ENCODE results near the gene SMCO4. TPM values are rescaled to one million over a fixed set of nuclear protein-coding genes. Genes with fewer than 3 reads are reported as not detected.
"Not testable (repeated sequence)": the region's sequence is repeated elsewhere in the genome, so short reads cannot be mapped to it uniquely, and the experiment has no call there.

SMCO4 gene
- total RNA-seq, 1 donor from 2014 or later, result 9.6 TPM

- H3K4me3 ChIP-seq, result no peak overlapping the region
- no peak for TF ChIP-seq POLR2AphosphoS5 (IDR thresholded peaks at IDR 0.05; ENCODE audit: insufficient read depth in 1 of 2, low read depth in 1 of 2)
- TF ChIP-seq CTCF (IDR thresholded peaks at IDR 0.05), result no peak
- no peak for TF ChIP-seq POLR2A (IDR thresholded peaks at IDR 0.05)
- H3K9me3 ChIP-seq, result no peaks in the 10 kb centered on the region
- intact Hi-C loops (cut with DNase I), result no loop called here
- H3K27me3 ChIP-seq, result no peaks in the 10 kb centered on the region
- no peaks in the 10 kb centered on the region for H3K4me1 ChIP-seq
- no peak for DNase-seq (ENCODE audit: extremely low spot score in 2 of 2)
- no peak overlapping the region for H3K27ac ChIP-seq
- H3K36me3 ChIP-seq, result no peaks in the 10 kb centered on the region
These were observed 78.2 kb downstream of the SMCO4 start for GRCh38 chr11:93464927-93465540.

GRCh38 chr11:93463666-93464065 is 79.5 kb downstream of the SMCO4 start:
- H3K4me3 ChIP-seq; H3K27me3 ChIP-seq; DNase-seq (ENCODE audit: extremely low spot score in 2 of 2); H3K36me3 ChIP-seq; intact Hi-C loops (cut with DNase I); H3K27ac ChIP-seq; H3K9me3 ChIP-seq; H3K4me1 ChIP-seq: not testable (repeated sequence)

GRCh38 chr11:93458286-93458685 is 84.9 kb downstream of the SMCO4 start:
- no peak for DNase-seq (ENCODE audit: extremely low spot score in 2 of 2)

GRCh38 chr11:93444617-93445073 is 98.5 kb downstream of the SMCO4 start:
- no peak for TF ChIP-seq CTCF (IDR thresholded peaks at IDR 0.05)
- no peak for TF ChIP-seq POLR2AphosphoS5 (IDR thresholded peaks at IDR 0.05; ENCODE audit: insufficient read depth in 1 of 2, low read depth in 1 of 2)
- TF ChIP-seq POLR2A (IDR thresholded peaks at IDR 0.05), result no peak
- Histone ChIP-seq H3K27me3 (no peaks in the 10 kb centered on the region), H3K36me3 (no peaks in the 10 kb centered on the region), H3K4me1 (no peaks in the 10 kb centered on the region), H3K27ac (no peak overlapping the region), H3K9me3 (no peaks in the 10 kb centered on the region), H3K4me3 (no peak overlapping the region)
- intact Hi-C loops (cut with DNase I), result no loop called here
- no peak for DNase-seq (ENCODE audit: extremely low spot score in 2 of 2)

More at GRCh38 chr11:93458286-93458685, 84.9 kb downstream of the SMCO4 start:
- H3K27ac ChIP-seq, result no peak overlapping the region
- no peaks in the 10 kb centered on the region for H3K9me3 ChIP-seq
- TF ChIP-seq POLR2A (IDR thresholded peaks at IDR 0.05) (no peak), POLR2AphosphoS5 (IDR thresholded peaks at IDR 0.05; ENCODE audit: insufficient read depth in 1 of 2, low read depth in 1 of 2) (no peak), CTCF (IDR thresholded peaks at IDR 0.05) (no peak)
- no peaks in the 10 kb centered on the region for H3K27me3 ChIP-seq
- H3K4me1 ChIP-seq, result no peaks in the 10 kb centered on the region
- H3K36me3 ChIP-seq, result no peaks in the 10 kb centered on the region
- intact Hi-C loops (cut with DNase I), result no loop called here
- no peak overlapping the region for H3K4me3 ChIP-seq

- DNase-seq (ENCODE audit: extremely low spot score in 2 of 2); H3K27ac ChIP-seq; H3K27me3 ChIP-seq; H3K36me3 ChIP-seq; H3K9me3 ChIP-seq; intact Hi-C loops (cut with DNase I); H3K4me1 ChIP-seq; H3K4me3 ChIP-seq: not testable (repeated sequence)
These were observed 100.0 kb downstream of the SMCO4 start for GRCh38 chr11:93443232-93443631.

GRCh38 chr11:93432247-93432646 is 110.9 kb downstream of the SMCO4 start:
- H3K27ac ChIP-seq, result no peak overlapping the region
- no peaks in the 10 kb centered on the region for H3K27me3 ChIP-seq
- no peaks in the 10 kb centered on the region for H3K4me1 ChIP-seq
- no peak overlapping the region for H3K4me3 ChIP-seq
- intact Hi-C loops (cut with DNase I), result no loop called here
- no peak for TF ChIP-seq POLR2AphosphoS5 (IDR thresholded peaks at IDR 0.05; ENCODE audit: insufficient read depth in 1 of 2, low read depth in 1 of 2)
- no peak for TF ChIP-seq POLR2A (IDR thresholded peaks at IDR 0.05)
- no peak for TF ChIP-seq CTCF (IDR thresholded peaks at IDR 0.05)
- no peaks in the 10 kb centered on the region for H3K9me3 ChIP-seq
- no peak for DNase-seq (ENCODE audit: extremely low spot score in 2 of 2)
- H3K36me3 ChIP-seq, result no peaks in the 10 kb centered on the region

Small RNAs within 50 kb of the gene (small RNA-seq; reads per million reads assigned to genes)
- not detected for gene RN7SL223P

Other genes starting within 250 kb of the SMCO4 start
- gene DEUP1, start 212.6 kb downstream of the SMCO4 start, total RNA-seq, result not detected
- gene CEP295, start 118.3 kb upstream of the SMCO4 start, total RNA-seq, result 12.8 TPM
- 148 TPM for gene TAF1D, start 198.1 kb upstream of the SMCO4 start, total RNA-seq
- gene C11orf54, start 198.3 kb upstream of the SMCO4 start, total RNA-seq, result 19.4 TPM
- 29.0 TPM for gene MED17, start 240.9 kb upstream of the SMCO4 start, total RNA-seq